ENCODE data around the gene GPATCH2.
A peak's percentile ranks its signal among the peaks of the same experiment; 100 is the strongest.

Gene GPATCH2

GRCh38 chr1:217542136-217542777 lies 88.6 kb downstream of the GPATCH2 start:
- no peak overlapping the region for H3K27ac ChIP-seq
- TF ChIP-seq, protein P1, sequence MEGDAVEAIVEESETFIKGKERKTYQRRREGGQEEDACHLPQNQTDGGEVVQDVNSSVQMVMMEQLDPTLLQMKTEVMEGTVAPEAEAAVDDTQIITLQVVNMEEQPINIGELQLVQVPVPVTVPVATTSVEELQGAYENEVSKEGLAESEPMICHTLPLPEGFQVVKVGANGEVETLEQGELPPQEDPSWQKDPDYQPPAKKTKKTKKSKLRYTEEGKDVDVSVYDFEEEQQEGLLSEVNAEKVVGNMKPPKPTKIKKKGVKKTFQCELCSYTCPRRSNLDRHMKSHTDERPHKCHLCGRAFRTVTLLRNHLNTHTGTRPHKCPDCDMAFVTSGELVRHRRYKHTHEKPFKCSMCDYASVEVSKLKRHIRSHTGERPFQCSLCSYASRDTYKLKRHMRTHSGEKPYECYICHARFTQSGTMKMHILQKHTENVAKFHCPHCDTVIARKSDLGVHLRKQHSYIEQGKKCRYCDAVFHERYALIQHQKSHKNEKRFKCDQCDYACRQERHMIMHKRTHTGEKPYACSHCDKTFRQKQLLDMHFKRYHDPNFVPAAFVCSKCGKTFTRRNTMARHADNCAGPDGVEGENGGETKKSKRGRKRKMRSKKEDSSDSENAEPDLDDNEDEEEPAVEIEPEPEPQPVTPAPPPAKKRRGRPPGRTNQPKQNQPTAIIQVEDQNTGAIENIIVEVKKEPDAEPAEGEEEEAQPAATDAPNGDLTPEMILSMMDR (conservative IDR thresholded peaks at IDR 0.05), result no peak

DNA sequence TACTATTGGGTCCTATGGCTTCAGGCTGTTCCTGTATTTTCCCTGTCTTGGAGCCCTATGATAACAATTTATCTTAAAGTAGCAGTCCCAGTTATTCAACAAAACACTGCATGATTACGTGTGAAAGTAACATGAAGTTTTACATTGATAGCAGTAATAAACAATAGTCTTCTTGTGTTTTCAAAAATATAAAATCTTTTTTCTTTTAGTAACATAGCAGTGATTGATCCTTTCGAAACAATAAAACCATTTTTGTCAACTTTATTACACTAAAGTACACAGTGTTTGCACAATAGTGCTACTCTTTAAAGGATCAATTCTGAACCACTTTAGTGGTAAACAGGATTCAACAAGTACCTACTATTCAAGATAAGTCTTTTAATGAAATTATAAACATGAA lies 90.6 kb downstream of the GPATCH2 start:
- peak overlapping the region; percentile 24; the same call in 1 of the 2 replicates for H3K27ac ChIP-seq
- TF ChIP-seq, protein P1 (conservative IDR thresholded peaks at IDR 0.05), result no peak

DNA sequence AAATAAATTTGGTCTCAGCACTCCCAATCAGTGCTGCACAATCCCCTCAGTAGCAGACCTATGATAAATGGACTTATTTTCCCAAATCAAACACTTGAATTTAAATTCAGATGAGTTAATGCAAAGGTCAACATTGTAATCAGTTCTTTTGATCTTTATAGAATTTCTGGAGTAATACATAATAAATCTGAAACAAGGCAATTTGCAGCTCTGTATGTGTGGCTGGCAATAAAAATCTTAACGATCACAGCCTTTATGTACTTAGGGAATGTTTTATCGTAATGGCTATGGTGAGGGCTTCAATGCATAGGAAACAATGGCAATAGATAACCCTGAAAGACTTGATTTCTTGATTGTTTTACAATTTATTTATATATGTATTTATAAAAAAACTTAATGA lies 91.4 kb downstream of the GPATCH2 start:
- peak overlapping the region; percentile 24; the same call in 1 of the 2 replicates for H3K27ac ChIP-seq
- TF ChIP-seq, protein P1 (conservative IDR thresholded peaks at IDR 0.05), result no peak

- TF ChIP-seq, protein P1 (conservative IDR thresholded peaks at IDR 0.05), result no peak
- H3K27ac ChIP-seq, result peak overlapping the region; percentile 33
These were observed 95.1 kb downstream of the GPATCH2 start for GRCh38 chr1:217535601-217536377.

GRCh38 chr1:217534566-217534965 lies 96.3 kb downstream of the GPATCH2 start:
- peak overlapping the region; percentile 33; the same call in 1 of the 2 replicates for H3K27ac ChIP-seq
- TF ChIP-seq, protein P1 (conservative IDR thresholded peaks at IDR 0.05), result no peak

GRCh38 chr1:217528271-217528670 lies 102.6 kb downstream of the GPATCH2 start:
- no peak overlapping the region for H3K27ac ChIP-seq
- TF ChIP-seq, protein P1 (conservative IDR thresholded peaks at IDR 0.05), result no peak

DNA sequence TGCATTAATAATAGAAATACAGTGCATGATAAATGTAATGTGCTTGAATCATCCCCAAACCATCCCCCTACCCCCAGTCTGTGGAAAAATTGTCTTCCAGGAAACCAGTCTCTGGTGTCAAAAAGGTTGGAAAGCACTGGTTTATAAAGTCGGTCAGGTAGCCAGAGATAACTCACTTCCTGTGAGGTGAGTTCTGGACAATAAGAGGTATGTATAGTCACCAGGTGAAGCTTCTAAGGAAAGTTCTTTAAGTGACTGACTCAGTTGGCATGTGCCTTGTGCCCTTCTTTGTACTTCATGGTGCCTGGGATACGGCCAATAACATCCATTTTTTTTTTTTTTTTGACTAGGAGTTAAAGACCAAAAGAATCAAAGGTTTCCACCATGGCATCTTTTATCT lies 103.7 kb downstream of the GPATCH2 start:
- TF ChIP-seq, protein P1 (conservative IDR thresholded peaks at IDR 0.05), result no peak
- H3K27ac ChIP-seq, result no peak overlapping the region
